A549 (cell line): ENCODE data around the gene COX4I1.

Experiments
- FOSL2 ChIP-seq, 2 experiments: fragments of 450-650 bp in 1 of 2; fragments of >200 bp in 1 of 2; sonication (Bioruptor Twin) in 1 of 2; formaldehyde crosslinking; IDR thresholded peaks; 2 replicates each; pipeline versions ENCODE4 v1.5.0 to v1.6.1; 2016 to 2020; ENCODE audit warnings: mild to moderate bottlenecking in 1 of 2, moderate library complexity in 1 of 2
- HDAC2 ChIP-seq: fragments of 200-600 bp; sonication (generic); IDR thresholded peaks from 2 replicates; pipeline ENCODE4 v1.6.1; 2016
- HOXB13 ChIP-seq: fragments of 250-450 bp; sonication (Bioruptor Pico); IDR thresholded peaks from 2 replicates; pipeline ENCODE4 v1.5.0; 2020; ENCODE audit warnings: low read depth, mild to moderate bottlenecking, moderate library complexity
- JUN ChIP-seq, 2 experiments: fragments of >200 bp; sonication (Bioruptor Twin); formaldehyde crosslinking; IDR thresholded peaks; 2 replicates in 1 of 2; 3 replicates in 1 of 2; pipeline ENCODE4 v1.6.1; 2016 to 2017
- JUNB ChIP-seq: fragments of >200 bp; sonication (Bioruptor Twin); formaldehyde crosslinking; IDR thresholded peaks from 2 replicates; pipeline ENCODE4 v1.6.1; 2016
- KDM1A ChIP-seq: fragments of 200-600 bp; sonication (generic); IDR thresholded peaks from 2 replicates; pipeline ENCODE4 v1.6.1; 2016; ENCODE audit warnings: low read depth, mild to moderate bottlenecking
- POLR2A ChIP-seq: IDR thresholded peaks from 2 replicates; pipeline ENCODE4 v1.6.1; 2012; ENCODE audit warnings: mild to moderate bottlenecking, low read length
- RNF2 ChIP-seq: fragments of 200-600 bp; sonication (generic); IDR thresholded peaks from 2 replicates; pipeline ENCODE4 v1.6.1; 2016; ENCODE audit warnings: low read depth, mild to moderate bottlenecking, antibody characterized with exemption, moderate library complexity, borderline replicate concordance
- TF ChIP-seq, protein P1 (sequence below): fragments of >200 bp; sonication (Bioruptor Twin); formaldehyde crosslinking; IDR thresholded peaks from 3 replicates; pipeline ENCODE4 v1.5.1; 2016
- TF ChIP-seq, protein P2 (sequence below): IDR thresholded peaks from 2 replicates; pipeline ENCODE4 v1.6.1; 2012
- TF ChIP-seq, protein P3 (sequence below): fragments of 250-450 bp; sonication (Bioruptor Pico); IDR thresholded peaks from 2 replicates; pipeline ENCODE4 v1.5.0; 2021; ENCODE audit warnings: mild to moderate bottlenecking, moderate library complexity, borderline replicate concordance

DNA sequence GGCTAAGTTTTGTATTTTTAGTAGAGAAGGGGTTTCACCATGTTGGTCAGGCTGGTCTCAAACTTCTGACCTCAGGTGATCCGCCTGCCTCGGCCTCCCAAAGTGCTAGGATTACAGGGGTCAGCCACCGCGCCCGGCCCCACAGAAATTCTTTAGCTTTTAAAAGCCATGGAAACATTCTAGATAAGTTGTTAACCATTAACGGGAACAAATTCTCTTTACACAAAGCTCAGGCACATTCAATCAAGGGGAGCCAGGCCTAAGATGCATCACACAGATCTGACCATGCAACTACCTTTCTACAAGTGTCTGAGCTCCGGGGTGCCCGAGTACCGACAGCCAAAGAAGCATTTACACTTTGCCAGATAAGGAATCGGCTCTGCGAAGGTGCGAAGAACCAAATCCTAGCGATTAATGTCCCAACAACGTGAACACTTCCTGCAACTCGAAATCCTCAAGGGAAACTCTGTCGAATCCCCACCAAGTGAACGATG, 1.2 kb upstream of the COX4I1 start:
- no peak for TF ChIP-seq FOSL2 (IDR thresholded peaks at IDR 0.05)
- TF ChIP-seq FOSL2 (CRISPR knock-in tag; IDR thresholded peaks at IDR 0.05) = no peak
- TF ChIP-seq HOXB13 (CRISPR knock-in tag) = no peak
- TF ChIP-seq, protein P1, sequence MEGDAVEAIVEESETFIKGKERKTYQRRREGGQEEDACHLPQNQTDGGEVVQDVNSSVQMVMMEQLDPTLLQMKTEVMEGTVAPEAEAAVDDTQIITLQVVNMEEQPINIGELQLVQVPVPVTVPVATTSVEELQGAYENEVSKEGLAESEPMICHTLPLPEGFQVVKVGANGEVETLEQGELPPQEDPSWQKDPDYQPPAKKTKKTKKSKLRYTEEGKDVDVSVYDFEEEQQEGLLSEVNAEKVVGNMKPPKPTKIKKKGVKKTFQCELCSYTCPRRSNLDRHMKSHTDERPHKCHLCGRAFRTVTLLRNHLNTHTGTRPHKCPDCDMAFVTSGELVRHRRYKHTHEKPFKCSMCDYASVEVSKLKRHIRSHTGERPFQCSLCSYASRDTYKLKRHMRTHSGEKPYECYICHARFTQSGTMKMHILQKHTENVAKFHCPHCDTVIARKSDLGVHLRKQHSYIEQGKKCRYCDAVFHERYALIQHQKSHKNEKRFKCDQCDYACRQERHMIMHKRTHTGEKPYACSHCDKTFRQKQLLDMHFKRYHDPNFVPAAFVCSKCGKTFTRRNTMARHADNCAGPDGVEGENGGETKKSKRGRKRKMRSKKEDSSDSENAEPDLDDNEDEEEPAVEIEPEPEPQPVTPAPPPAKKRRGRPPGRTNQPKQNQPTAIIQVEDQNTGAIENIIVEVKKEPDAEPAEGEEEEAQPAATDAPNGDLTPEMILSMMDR = no peak
- no peak for TF ChIP-seq RNF2
- no peak for TF ChIP-seq JUN (IDR thresholded peaks at IDR 0.05)
- TF ChIP-seq POLR2A = no peak
- TF ChIP-seq JUNB = no peak
- TF ChIP-seq, protein P2, sequence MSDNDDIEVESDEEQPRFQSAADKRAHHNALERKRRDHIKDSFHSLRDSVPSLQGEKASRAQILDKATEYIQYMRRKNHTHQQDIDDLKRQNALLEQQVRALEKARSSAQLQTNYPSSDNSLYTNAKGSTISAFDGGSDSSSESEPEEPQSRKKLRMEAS = no peak
- no peak for TF ChIP-seq HDAC2
- TF ChIP-seq, protein P3, sequence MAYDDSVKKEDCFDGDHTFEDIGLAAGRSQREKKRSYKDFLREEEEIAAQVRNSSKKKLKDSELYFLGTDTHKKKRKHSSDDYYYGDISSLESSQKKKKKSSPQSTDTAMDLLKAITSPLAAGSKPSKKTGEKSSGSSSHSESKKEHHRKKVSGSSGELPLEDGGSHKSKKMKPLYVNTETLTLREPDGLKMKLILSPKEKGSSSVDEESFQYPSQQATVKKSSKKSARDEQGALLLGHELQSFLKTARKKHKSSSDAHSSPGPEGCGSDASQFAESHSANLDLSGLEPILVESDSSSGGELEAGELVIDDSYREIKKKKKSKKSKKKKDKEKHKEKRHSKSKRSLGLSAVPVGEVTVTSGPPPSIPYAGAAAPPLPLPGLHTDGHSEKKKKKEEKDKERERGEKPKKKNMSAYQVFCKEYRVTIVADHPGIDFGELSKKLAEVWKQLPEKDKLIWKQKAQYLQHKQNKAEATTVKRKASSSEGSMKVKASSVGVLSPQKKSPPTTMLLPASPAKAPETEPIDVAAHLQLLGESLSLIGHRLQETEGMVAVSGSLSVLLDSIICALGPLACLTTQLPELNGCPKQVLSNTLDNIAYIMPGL = no peak
- TF ChIP-seq KDM1A = no peak
